Astrocyte of the cerebellum (primary cell): ENCODE measurements around the gene SH2D1A.

Experiments used
- DNase-seq: peaks from one replicate; pipeline ENCODE4 v3.0.0-alpha.2; 2011; ENCODE audit warnings: low read depth
- H3K4me3 ChIP-seq: 2 replicates; pipeline ENCODE4 v1.5.1; 2011; ENCODE audit warnings: mild to moderate bottlenecking, low read depth, low read length, moderate library complexity
- CTCF ChIP-seq: IDR thresholded peaks from 2 replicates; pipeline ENCODE4 v1.5.1; 2012; ENCODE audit warnings: low read length, low read depth, moderate library complexity, mild to moderate bottlenecking; ENCODE audit errors: missing control alignments
- in situ Hi-C: cut with HindIII; loops from 2 replicates; pipeline ENCODE4 v1.10.0; 2017; ENCODE audit warnings: low sequenced_read_pairs

The SH2D1A gene

GRCh38 chrX:124348182-124348581 is 1.8 kb downstream of the SH2D1A start:
- in situ Hi-C loops: no loop called here
- no peak for TF ChIP-seq CTCF
- H3K4me3 ChIP-seq: no peak overlapping the region
- DNase-seq: no peak

DNA sequence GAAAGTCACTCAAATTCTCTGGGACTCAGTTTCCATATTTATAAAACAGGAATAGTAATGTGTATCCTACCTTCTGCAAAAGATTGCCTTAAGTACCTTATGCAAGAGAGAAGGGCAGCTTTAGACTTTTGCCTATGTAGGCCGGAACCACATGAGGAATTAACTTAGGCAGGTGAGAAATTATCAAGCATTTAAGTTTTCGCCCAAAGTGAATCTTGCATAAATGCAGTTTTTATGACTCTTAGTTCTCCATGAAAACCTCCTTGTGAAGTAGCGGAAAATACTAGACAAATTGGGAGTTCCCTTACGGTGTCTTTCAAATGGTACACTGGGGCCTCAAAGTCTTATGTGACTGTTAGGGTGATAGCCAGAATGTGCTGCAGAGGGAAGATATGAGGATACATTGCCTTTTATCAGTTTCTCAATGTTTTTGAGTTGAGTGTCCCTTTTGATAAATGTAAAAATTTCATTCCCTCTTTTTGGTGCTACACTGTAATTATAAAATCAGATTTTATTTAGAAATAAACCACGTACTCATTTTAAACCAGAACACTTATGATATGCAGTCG is 2.6 kb downstream of the SH2D1A start:
- in situ Hi-C loops: no loop called here
- no peak for TF ChIP-seq CTCF
- H3K4me3 ChIP-seq: no peak overlapping the region
- DNase-seq: no peak

DNA sequence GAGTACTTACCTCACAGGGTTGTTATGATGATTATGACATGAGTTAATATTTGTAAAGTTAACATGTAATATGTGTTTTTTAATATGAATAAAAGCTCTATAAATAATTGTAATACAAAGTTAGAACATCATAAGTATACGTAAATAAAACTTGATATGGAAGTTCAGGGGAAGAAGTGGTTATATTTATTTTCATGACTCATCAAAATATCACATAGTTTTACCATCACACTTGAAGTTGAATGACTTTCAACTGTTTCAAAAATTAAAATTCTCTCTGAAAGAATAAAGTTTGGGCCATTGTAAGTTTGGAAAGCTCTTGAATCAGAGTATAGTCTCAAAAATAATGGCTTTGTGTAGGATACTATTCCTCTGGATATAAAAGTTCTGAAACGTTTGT is 8.3 kb downstream of the SH2D1A start:
- no peak overlapping the region for H3K4me3 ChIP-seq
- DNase-seq: no peak
- in situ Hi-C loops: no loop called here
- TF ChIP-seq CTCF: no peak

- no peak for DNase-seq
- TF ChIP-seq CTCF: no peak
- in situ Hi-C loops: no loop called here
- no peak overlapping the region for H3K4me3 ChIP-seq
These were observed 12.5 kb downstream of the SH2D1A start for GRCh38 chrX:124358800-124359383.

- DNase-seq: no peak
- no peak overlapping the region for H3K4me3 ChIP-seq
- TF ChIP-seq CTCF: no peak
- in situ Hi-C loops: no loop called here
These were observed 15.7 kb downstream of the SH2D1A start for GRCh38 chrX:124362072-124362471.

GRCh38 chrX:124362761-124363160 is 16.4 kb downstream of the SH2D1A start:
- no peak for DNase-seq
- in situ Hi-C loops: no loop called here
- H3K4me3 ChIP-seq: no peak overlapping the region
- no peak for TF ChIP-seq CTCF

GRCh38 chrX:124369722-124370121 is 23.4 kb downstream of the SH2D1A start:
- no peak overlapping the region for H3K4me3 ChIP-seq
- in situ Hi-C loops: no loop called here
- no peak for TF ChIP-seq CTCF
- DNase-seq: no peak
